HG03520 (cell line): Measurements from ENCODE around the gene PGLYRP3.
"Not testable (repeated sequence)": the region's sequence is repeated elsewhere in the genome, so short reads cannot be mapped to it uniquely, and the experiment has no call there.

Experiments used
- ATAC-seq: cut with Tn5 transposase; IDR thresholded peaks from one replicate; pipeline ENCODE4 v1.9.1; 2021; ENCODE audit warnings: mild to moderate bottlenecking, moderate library complexity; ENCODE audit not compliant: unreplicated experiment

Gene PGLYRP3

GRCh38 chr1:153348511-153349362 lies 36.0 kb upstream of the PGLYRP3 start, which contains the start of gene PGLYRP4:
PGLYRP4 (minus strand) TSS chr1:153348841; CDS start chr1:153347932, 909 bp downstream.
- no peak for ATAC-seq

GRCh38 chr1:153347856-153348255 lies 35.1 kb upstream of the PGLYRP3 start:
- ATAC-seq, result no peak

- ATAC-seq, result not testable (repeated sequence)
Measured at GRCh38 chr1:153347049-153347448, 34.3 kb upstream of the PGLYRP3 start.

GRCh38 chr1:153346077-153346723 lies 33.4 kb upstream of the PGLYRP3 start:
- no peak for ATAC-seq

- no peak for ATAC-seq
Measured at GRCh38 chr1:153345187-153346076, 32.7 kb upstream of the PGLYRP3 start.

- no peak for ATAC-seq
Measured at GRCh38 chr1:153344718-153345025, 31.9 kb upstream of the PGLYRP3 start.

GRCh38 chr1:153343811-153344717 lies 31.3 kb upstream of the PGLYRP3 start:
- ATAC-seq, result no peak

- no peak for ATAC-seq
Measured at GRCh38 chr1:153343040-153343681, 30.4 kb upstream of the PGLYRP3 start.

GRCh38 chr1:153342178-153342577 lies 29.4 kb upstream of the PGLYRP3 start:
- no peak for ATAC-seq

- ATAC-seq, result no peak
Measured at GRCh38 chr1:153341431-153341934, 28.7 kb upstream of the PGLYRP3 start.

GRCh38 chr1:153340356-153340755 lies 27.6 kb upstream of the PGLYRP3 start:
- no peak for ATAC-seq

- no peak for ATAC-seq
Measured at GRCh38 chr1:153339802-153340201, 27.1 kb upstream of the PGLYRP3 start.

GRCh38 chr1:153337980-153338853 lies 25.5 kb upstream of the PGLYRP3 start:
- no peak for ATAC-seq

- no peak for ATAC-seq
Measured at GRCh38 chr1:153336650-153337049, 23.9 kb upstream of the PGLYRP3 start.

- ATAC-seq, result no peak
Measured at GRCh38 chr1:153333902-153334301, 21.1 kb upstream of the PGLYRP3 start.

- no peak for ATAC-seq
Measured at GRCh38 chr1:153324912-153325311, 12.2 kb upstream of the PGLYRP3 start.

- no peak for ATAC-seq
Measured at GRCh38 chr1:153322568-153322967, 9.8 kb upstream of the PGLYRP3 start.

GRCh38 chr1:153318145-153318544 lies 5.4 kb upstream of the PGLYRP3 start:
- not testable (repeated sequence) for ATAC-seq

GRCh38 chr1:153316013-153316412 lies 3.3 kb upstream of the PGLYRP3 start:
- ATAC-seq, result not testable (repeated sequence)
